Activated CD4-positive, CD25-positive, alpha-beta regulatory T cell treated with anti-CD3 and anti-CD28 coated beads, Interleukin-2, amount 50 U/mL, for 72 hours (primary cell): ENCODE results near the gene CREB3L2.
"Not testable (repeated sequence)": the region's sequence is repeated elsewhere in the genome, so short reads cannot be mapped to it uniquely, and the experiment has no call there.

Source experiments
- DNase-seq: peaks from one replicate; pipeline ENCODE4 v3.0.0; 2021

CREB3L2 gene

DNA sequence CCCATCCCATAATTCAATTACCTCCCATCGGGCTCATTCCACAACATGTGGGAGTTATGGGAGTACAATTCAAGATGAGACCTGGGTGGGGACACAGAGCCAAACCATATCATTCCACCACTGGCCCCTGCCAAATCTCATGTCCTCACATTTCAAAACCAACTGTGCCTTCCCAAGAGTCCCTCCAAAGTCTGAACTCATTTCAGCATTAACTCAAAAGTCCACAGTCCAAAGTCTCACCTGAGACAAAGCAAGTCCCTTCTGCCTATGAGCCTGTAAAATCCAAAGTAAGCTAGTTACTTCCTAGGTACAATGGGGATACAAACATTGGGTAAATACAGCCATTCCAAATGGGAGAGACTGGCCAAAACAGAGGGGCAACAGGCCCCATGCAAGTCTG lies 170.3 kb downstream of the CREB3L2 start:
- not testable (repeated sequence) for DNase-seq

DNA sequence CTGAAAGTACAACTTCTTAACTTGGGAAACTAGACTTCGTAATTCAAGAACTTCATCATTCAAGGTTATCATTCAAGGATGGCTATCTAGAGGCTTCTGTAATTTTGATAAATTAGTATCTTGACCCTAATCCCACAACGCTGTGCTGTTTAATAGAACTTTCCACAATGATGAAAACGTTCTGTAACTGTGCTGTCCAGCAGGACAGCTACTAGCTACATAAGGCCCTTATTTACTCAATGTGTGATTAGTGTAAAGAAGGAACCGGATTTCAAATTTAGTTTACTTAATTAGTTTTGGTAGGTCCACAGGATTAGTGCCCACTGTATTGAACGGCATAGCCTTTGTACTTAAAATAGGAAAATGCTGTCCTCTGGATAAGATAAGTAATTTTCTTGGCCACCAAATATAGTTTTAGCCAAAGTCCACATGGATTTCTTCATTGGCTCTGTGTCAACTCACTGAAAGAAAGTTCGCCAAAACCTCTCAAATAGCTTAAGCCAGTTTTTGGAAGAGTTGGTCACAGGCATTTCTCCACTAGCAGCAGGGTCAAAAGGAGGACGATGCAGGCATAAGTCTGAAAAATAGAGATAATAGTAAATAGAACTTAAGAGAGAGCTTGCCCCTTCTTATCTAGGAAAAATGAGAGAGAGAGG lies 172.4 kb downstream of the CREB3L2 start:
- DNase-seq = no peak

DNA sequence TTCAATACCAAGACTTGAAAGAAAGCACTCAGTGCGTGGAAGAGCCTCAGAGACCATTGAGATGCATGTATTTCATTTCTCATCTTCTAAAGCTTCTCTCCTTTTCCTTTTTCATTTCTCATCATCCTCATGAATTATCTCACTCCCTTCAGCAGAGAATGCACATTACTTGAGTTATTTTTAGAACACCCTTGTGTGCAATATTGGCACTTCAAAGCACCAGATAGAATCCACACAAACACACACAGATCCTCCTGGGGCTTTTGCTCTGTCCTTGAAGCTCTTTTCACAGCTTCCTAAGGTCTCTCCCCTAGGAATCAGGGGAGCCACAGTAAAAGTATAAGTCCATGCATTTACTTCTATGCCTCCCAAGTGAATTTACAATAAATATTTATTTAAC lies 173.4 kb downstream of the CREB3L2 start:
- no peak for DNase-seq

DNA sequence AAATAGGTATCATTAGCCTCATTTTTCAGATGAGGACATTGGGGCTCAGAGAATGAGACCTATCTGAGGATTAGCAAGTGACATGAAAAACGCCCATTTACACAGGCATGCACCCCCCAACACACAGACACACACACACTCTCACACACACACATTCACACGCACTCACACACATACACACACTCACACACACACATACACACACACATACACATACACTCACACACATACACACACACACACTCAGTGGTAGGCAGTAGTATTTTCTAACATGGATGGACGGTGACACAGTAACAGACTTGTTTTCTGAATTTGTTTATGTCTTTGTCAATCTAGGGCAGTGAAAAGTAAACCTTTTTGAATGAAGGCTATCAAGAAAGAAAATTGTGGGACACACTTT lies 176.4 kb downstream of the CREB3L2 start:
- DNase-seq = no peak
